ENCODE data around the gene ZNF385B. TPM values are rescaled to one million over a fixed set of nuclear protein-coding genes. Genes with fewer than 3 reads are reported as not detected.

Gene ZNF385B
- total RNA-seq, 6 experiments from 2014 or later = 0.08 to 0.26 (median 0.22) TPM; not detected in 1

DNA sequence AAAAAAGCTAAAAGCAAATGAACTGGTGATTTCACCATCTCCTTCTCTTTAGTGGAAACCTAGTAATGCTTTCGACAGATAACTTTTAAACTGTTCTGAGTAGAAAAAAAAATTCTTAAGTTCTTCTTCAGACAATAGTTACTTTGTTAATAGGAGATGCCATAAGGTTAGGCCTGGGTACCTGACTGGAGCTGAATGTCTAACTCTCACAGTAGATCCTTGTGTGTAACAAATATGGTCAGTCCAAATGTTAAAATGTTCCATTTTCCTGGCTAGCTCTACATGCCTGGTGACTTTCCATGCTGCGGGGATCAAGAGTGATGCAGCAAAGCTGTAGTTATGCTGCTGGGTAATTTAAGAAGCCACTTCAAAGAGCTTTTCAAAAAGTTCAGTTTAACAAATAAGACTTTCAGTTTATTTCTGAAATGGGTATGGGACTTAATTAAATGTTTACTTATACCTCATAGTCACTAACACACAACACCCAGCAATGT is 332.8 kb downstream of the ZNF385B start:
- no peaks in the 10 kb centered on the region for H3K27me3 Mint-ChIP-seq (ENCODE audit: insufficient read depth)
- H3K27ac Mint-ChIP-seq = no peak overlapping the region
- no peak overlapping the region for H3K4me3 Mint-ChIP-seq
- DNase-seq = no peak
- no peaks in the 10 kb centered on the region for H3K36me3 Mint-ChIP-seq (ENCODE audit: low read depth)
- H3K9me3 Mint-ChIP-seq = no peaks in the 10 kb centered on the region
- no peak for TF ChIP-seq CTCF (IDR thresholded peaks at IDR 0.05)
- H3K4me1 Mint-ChIP-seq (ENCODE audit: low read depth) = peaks cover 6% of the 10 kb centered on the region

GRCh38 chr2:179525340-179525739 is 336.1 kb downstream of the ZNF385B start:
- no peak for DNase-seq
- Mint-ChIP-seq H3K36me3 (ENCODE audit: low read depth) (no peaks in the 10 kb centered on the region), H3K27me3 (ENCODE audit: insufficient read depth) (no peaks in the 10 kb centered on the region), H3K9me3 (no peaks in the 10 kb centered on the region), H3K27ac (no peak overlapping the region), H3K4me3 (no peak overlapping the region), H3K4me1 (ENCODE audit: low read depth) (peaks cover 6% of the 10 kb centered on the region)
- no peak for TF ChIP-seq CTCF (IDR thresholded peaks at IDR 0.05)

- DNase-seq = no peak
- H3K27ac Mint-ChIP-seq = no peak overlapping the region
- no peaks in the 10 kb centered on the region for H3K9me3 Mint-ChIP-seq
- peaks cover 6% of the 10 kb centered on the region for H3K4me1 Mint-ChIP-seq (ENCODE audit: low read depth)
- H3K27me3 Mint-ChIP-seq (ENCODE audit: insufficient read depth) = no peaks in the 10 kb centered on the region
- TF ChIP-seq CTCF (IDR thresholded peaks at IDR 0.05) = no peak
- H3K36me3 Mint-ChIP-seq (ENCODE audit: low read depth) = no peaks in the 10 kb centered on the region
- H3K4me3 Mint-ChIP-seq = no peak overlapping the region
Measured at GRCh38 chr2:179524809-179525339, 336.5 kb downstream of the ZNF385B start.

DNA sequence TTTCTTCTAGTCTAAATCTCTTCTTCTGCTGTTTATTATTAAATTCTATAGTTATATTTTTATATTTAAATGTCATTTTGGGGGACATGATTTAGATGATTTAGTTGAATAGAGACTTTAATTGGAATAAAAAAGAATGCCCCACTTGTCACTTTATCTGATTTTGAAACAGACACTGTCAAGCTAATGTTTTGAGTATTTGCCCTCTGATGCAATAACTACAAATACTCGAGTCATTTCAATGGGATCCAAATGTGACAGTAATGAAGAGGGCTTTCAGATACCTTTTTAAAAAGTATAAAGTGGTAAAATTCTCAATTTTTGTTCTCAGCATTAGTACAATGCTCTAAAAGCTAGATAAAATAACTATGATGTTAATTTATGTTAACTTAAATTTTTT is 339.5 kb downstream of the ZNF385B start:
- Mint-ChIP-seq H3K4me3 (no peak overlapping the region), H3K9me3 (no peaks in the 10 kb centered on the region)
- TF ChIP-seq CTCF (IDR thresholded peaks at IDR 0.05) = no peak

DNA sequence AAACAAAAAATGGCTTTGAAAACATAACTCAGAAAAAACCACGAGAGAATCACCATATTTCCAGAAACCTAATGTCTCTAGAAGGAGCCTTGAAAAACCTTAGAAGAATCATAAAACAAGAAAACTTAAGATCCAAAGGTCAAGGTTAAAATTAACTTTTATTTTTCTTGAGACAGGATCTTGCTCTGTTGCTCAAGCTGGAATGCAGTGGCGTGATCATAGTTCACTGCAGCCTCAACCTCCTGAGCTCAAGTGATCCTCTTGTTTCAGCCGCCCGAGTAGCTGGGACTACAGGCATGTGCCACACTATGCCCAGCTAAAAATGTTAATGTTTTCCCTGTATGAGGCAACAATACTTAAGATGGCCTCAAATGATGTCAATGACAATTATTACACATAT is 342.6 kb downstream of the ZNF385B start:
- H3K27ac Mint-ChIP-seq = no peak overlapping the region
- H3K27me3 Mint-ChIP-seq (ENCODE audit: insufficient read depth) = no peaks in the 10 kb centered on the region
- no peak for TF ChIP-seq CTCF (IDR thresholded peaks at IDR 0.05)
- DNase-seq = no peak
- H3K4me3 Mint-ChIP-seq = no peak overlapping the region
- peaks cover under 1% of the 10 kb centered on the region for H3K4me1 Mint-ChIP-seq (ENCODE audit: low read depth)
- H3K36me3 Mint-ChIP-seq (ENCODE audit: low read depth) = peaks cover 5% of the 10 kb centered on the region; the same call in 1 of the 2 replicates
- peaks cover 6% of the 10 kb centered on the region; the same call in 1 of the 2 replicates for H3K9me3 Mint-ChIP-seq

More for the DNA sequence above, 339.5 kb downstream of the ZNF385B start:
- no peaks in the 10 kb centered on the region for H3K27me3 Mint-ChIP-seq (ENCODE audit: insufficient read depth)
- no peak overlapping the region for H3K27ac Mint-ChIP-seq
- H3K36me3 Mint-ChIP-seq (ENCODE audit: low read depth) = no peaks in the 10 kb centered on the region
- H3K4me1 Mint-ChIP-seq (ENCODE audit: low read depth) = peaks cover 6% of the 10 kb centered on the region
- no peak for DNase-seq
